ENCODE results near the gene INCA1. TPM values are rescaled to one million over a fixed set of nuclear protein-coding genes. Genes with fewer than 3 reads are reported as not detected.
A peak's percentile ranks its signal among the peaks of the same experiment; 100 is the strongest.

INCA1 gene
- total and polyA plus RNA-seq, 10 donors: 1.1 to 5.8 (median 1.8) TPM

DNA sequence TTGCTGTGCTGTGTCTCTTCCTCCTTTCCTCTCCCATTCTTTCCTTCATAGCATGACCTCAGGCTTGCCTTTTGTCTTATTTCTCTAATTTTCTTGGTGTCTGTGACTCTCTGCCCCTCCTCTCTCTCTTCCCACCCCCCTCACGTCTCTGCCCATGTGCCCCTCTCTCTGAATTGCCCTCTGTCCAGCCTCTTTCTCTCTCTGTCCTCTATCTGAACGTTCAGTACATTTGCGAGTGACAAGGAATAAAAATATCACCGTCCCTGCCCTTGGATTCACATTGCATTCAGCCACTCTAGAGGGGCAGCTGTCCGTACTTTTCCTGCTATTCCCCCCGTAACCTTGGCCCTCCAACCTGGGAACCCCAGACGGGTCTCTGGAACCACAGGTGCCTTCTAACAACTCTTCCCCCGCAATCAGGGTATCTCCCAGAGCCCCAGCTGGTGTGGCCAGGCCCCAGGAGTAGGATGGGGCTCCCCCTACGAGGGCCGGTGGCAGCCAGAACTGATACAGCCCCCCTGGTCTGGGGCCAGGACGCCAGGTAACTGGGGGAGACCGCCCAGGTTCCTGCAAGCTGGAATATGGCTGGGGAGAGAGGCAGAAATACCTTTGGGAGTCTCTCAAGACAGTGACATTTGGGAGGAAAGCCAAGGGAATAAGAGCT is 2.2 kb upstream of the INCA1 start:
- no peaks in the 10 kb centered on the region for H3K9me3 ChIP-seq
- peak overlapping the region; percentile 85 to 97 (median 88) for H3K4me3 ChIP-seq
- H3K27me3 ChIP-seq (replicated peaks in 1 of 7): no peaks in the 10 kb centered on the region
- WGBS, 5 donors: 57 to 70% (median 67%) methylated on average over 12 of the region's 12 CpGs
- peaks cover 0 to 45% (median 35%) of the 10 kb centered on the region in 6 donors for H3K36me3 ChIP-seq
- H3K4me1 ChIP-seq: peaks cover 18 to 51% (median 32%) of the 10 kb centered on the region in 6 donors
- H3K27ac ChIP-seq: peak overlapping the region in 6 of 8 donors; percentile 89 to 95 (median 90)
- TF ChIP-seq POLR2AphosphoS5 (IDR thresholded peaks at IDR 0.05) (no peak), POLR2A (IDR thresholded peaks at IDR 0.05) (no peak)
- TF ChIP-seq, protein P1, sequence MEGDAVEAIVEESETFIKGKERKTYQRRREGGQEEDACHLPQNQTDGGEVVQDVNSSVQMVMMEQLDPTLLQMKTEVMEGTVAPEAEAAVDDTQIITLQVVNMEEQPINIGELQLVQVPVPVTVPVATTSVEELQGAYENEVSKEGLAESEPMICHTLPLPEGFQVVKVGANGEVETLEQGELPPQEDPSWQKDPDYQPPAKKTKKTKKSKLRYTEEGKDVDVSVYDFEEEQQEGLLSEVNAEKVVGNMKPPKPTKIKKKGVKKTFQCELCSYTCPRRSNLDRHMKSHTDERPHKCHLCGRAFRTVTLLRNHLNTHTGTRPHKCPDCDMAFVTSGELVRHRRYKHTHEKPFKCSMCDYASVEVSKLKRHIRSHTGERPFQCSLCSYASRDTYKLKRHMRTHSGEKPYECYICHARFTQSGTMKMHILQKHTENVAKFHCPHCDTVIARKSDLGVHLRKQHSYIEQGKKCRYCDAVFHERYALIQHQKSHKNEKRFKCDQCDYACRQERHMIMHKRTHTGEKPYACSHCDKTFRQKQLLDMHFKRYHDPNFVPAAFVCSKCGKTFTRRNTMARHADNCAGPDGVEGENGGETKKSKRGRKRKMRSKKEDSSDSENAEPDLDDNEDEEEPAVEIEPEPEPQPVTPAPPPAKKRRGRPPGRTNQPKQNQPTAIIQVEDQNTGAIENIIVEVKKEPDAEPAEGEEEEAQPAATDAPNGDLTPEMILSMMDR (IDR thresholded peaks at IDR 0.05 in 8 of 11, conservative IDR thresholded peaks at IDR 0.05 in 3 of 11): no peak
- intact Hi-C loops (cut with DNase I; ENCODE audit: low total_unique reads): loop anchor here (10.0 kb wide), 1 partner anchor 65 kb away; the partner anchor contains the start of gene GP1BA
- no peak for DNase-seq

DNA sequence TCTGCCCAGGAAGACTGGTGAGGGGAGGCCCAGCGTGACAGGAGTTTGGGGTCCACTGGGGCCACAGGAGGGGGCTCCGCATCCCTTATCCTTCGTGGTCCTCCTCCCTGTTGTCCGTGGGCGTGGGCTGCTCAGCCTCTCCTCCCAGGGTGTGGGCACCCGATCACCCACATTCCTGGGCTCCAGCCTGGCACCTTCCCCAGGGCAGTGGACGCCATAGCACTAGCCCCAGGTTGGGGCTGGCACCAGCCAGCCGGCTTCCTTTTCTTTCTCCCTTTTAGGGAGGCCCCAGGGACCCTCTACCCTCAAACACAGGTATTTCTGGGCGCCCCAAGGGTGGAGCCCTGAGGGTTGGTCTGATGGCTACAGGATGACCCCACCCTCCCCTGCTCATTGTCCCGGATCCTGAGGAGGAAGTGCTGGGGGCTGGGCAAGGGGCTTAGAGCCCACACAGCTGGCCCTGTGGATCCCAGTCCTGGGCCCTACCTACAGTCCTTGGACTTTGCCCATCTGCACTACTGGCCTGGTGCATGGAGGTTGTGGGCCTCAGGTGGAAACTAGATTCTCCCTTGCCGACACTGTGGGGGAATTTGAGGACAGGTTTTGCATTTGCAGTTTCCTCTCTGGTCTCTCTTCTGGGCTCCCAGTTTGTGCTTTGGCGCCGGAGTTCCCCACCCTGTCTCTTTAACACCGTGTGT is 1.6 kb upstream of the INCA1 start:
- Histone ChIP-seq H3K4me1 (peaks cover 18 to 51% (median 32%) of the 10 kb centered on the region in 6 donors), H3K4me3 (peak overlapping the region; percentile 85 to 97 (median 88)), H3K27me3 (replicated peaks in 1 of 7) (no peaks in the 10 kb centered on the region), H3K9me3 (no peaks in the 10 kb centered on the region), H3K27ac (peak overlapping the region in 7 of 8 donors; percentile 89 to 95 (median 90)), H3K36me3 (peaks cover 0 to 39% (median 28%) of the 10 kb centered on the region in 6 donors)
- no peak for DNase-seq
- 22 to 49% (median 37%) methylated on average over 13 to 14 of the region's 14 CpGs for whole genome bisulfite sequencing, 5 donors
- TF ChIP-seq POLR2A (IDR thresholded peaks at IDR 0.05): no peak
- TF ChIP-seq, protein P1 (IDR thresholded peaks at IDR 0.05 in 8 of 11, conservative IDR thresholded peaks at IDR 0.05 in 3 of 11): no peak
- no peak for TF ChIP-seq POLR2AphosphoS5 (IDR thresholded peaks at IDR 0.05)
- intact Hi-C loops (cut with DNase I; ENCODE audit: low total_unique reads): loop anchor here (10.0 kb wide), 1 partner anchor 64 kb away; the partner anchor contains the start of gene GP1BA

DNA sequence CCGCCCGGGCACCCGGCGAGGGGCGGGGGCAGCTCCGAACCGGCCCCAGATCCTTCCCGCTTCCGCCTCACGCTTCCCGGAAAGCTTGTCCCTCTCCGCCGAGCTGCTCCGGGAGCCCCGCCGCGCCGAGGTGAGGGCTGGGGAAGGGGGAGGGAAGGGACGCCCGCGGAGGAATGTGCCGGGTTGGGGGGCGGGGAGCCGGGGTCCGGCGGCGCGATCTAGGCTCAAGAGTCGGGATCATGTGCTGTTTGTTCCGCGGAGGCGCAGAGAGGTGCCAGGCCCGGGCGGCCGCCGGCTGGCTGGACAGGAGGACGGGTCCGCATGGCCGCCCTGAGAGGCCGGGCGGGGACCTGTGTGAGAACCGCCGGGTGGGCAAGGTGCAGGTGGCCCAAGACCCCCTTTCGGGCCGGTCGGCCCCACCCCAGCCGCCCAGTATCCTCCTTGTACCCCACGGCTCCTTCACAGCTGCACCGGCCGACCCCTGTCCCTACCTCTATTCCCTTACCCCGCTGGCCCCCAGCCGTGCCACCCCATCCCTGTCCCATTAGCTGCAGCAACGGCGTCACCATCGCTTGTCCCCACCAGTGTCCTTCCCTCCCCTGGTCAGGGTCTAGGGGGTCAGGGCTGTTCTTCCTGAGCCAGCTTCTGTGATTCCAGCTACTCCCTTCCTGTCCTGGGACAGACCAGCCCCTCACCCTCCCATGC is 857 bp upstream of the INCA1 start:
- intact Hi-C loops (cut with DNase I; ENCODE audit: low total_unique reads): loop anchor here (10.0 kb wide), 1 partner anchor 63 kb away; the partner anchor contains the start of gene GP1BA
- TF ChIP-seq POLR2AphosphoS5 (IDR thresholded peaks at IDR 0.05): peak; percentile 36 to 69 (median 64)
- no peak for TF ChIP-seq POLR2A (IDR thresholded peaks at IDR 0.05)
- TF ChIP-seq, protein P1 (IDR thresholded peaks at IDR 0.05 in 8 of 11, conservative IDR thresholded peaks at IDR 0.05 in 3 of 11): no peak

More for the DNA sequence above, 857 bp upstream of the INCA1 start:
- DNase-seq: peak; percentile 90
- Histone ChIP-seq H3K9me3 (no peaks in the 10 kb centered on the region), H3K4me1 (peaks cover 18 to 51% (median 32%) of the 10 kb centered on the region in 6 donors), H3K27me3 (replicated peaks in 1 of 7) (no peaks in the 10 kb centered on the region), H3K4me3 (peak overlapping the region; percentile 85 to 97 (median 88)), H3K27ac (peak overlapping the region; percentile 66 to 95 (median 90)), H3K36me3 (peaks cover 0 to 32% (median 21%) of the 10 kb centered on the region in 6 donors)
- WGBS, 5 donors: 2 to 6% (median 3%) methylated on average over 17 to 55 of the region's 55 CpGs
